ENCODE measurements around the gene JMJD8.
A peak's percentile ranks its signal among the peaks of the same experiment; 100 is the strongest.

Gene JMJD8

GRCh38 chr16:721765-722540, 37.8 kb upstream of the JMJD8 start:
- DNase-seq, result no peak

- peak; percentile 95 for DNase-seq
These were observed 37.0 kb upstream of the JMJD8 start, which contains the start of gene ANTKMT for GRCh38 chr16:720990-721764. TSS of gene ANTKMT (plus strand) at chr16:721146. CDS start at chr16:721275, 129 bp downstream.

- DNase-seq, result no peak
These were observed 36.4 kb upstream of the JMJD8 start for GRCh38 chr16:720447-720989.

- DNase-seq, result no peak
These were observed 35.8 kb upstream of the JMJD8 start for GRCh38 chr16:719815-720446.

GRCh38 chr16:718922-719321, 34.8 kb upstream of the JMJD8 start:
- DNase-seq, result no peak

GRCh38 chr16:718389-718788, 34.3 kb upstream of the JMJD8 start:
- no peak for DNase-seq

- DNase-seq, result no peak
These were observed 33.5 kb upstream of the JMJD8 start for GRCh38 chr16:717450-718245.

GRCh38 chr16:716768-717325, 32.7 kb upstream of the JMJD8 start:
- DNase-seq, result no peak

- no peak for DNase-seq
These were observed 32.0 kb upstream of the JMJD8 start for GRCh38 chr16:716200-716568.

GRCh38 chr16:715477-716199, 31.5 kb upstream of the JMJD8 start:
- no peak for DNase-seq

GRCh38 chr16:714558-715476, 30.7 kb upstream of the JMJD8 start, which contains the start of gene METRN:
TSS of gene METRN (plus strand) at chr16:715118. CDS start at chr16:715290, 172 bp downstream.
- DNase-seq, result peak; percentile 91

GRCh38 chr16:714079-714478, 29.9 kb upstream of the JMJD8 start:
- DNase-seq, result no peak

GRCh38 chr16:712740-713250, 28.7 kb upstream of the JMJD8 start:
- peak; percentile 91 for DNase-seq

GRCh38 chr16:711548-712320, 27.6 kb upstream of the JMJD8 start:
- peak; percentile 96 for DNase-seq

- DNase-seq, result no peak
These were observed 26.9 kb upstream of the JMJD8 start for GRCh38 chr16:711084-711483.

- DNase-seq, result no peak
These were observed 26.5 kb upstream of the JMJD8 start for GRCh38 chr16:710500-711075.

- no peak for DNase-seq
These were observed 25.7 kb upstream of the JMJD8 start for GRCh38 chr16:709566-710499.

- DNase-seq, result no peak
These were observed 24.8 kb upstream of the JMJD8 start for GRCh38 chr16:708959-709358.

All from 8988T (cell line).